ENCODE measurements around the gene SAP30. TPM values are rescaled to one million over a fixed set of nuclear protein-coding genes. Genes with fewer than 3 reads are reported as not detected.
A peak's percentile ranks its signal among the peaks of the same experiment; 100 is the strongest.

Gene SAP30
- total and polyA plus RNA-seq, 9 of the 15 experiments (the other 6 are each of a cell fraction or from before 2014, with no cell fraction given): 5.9 to 51.1 (median 32.6) TPM

DNA sequence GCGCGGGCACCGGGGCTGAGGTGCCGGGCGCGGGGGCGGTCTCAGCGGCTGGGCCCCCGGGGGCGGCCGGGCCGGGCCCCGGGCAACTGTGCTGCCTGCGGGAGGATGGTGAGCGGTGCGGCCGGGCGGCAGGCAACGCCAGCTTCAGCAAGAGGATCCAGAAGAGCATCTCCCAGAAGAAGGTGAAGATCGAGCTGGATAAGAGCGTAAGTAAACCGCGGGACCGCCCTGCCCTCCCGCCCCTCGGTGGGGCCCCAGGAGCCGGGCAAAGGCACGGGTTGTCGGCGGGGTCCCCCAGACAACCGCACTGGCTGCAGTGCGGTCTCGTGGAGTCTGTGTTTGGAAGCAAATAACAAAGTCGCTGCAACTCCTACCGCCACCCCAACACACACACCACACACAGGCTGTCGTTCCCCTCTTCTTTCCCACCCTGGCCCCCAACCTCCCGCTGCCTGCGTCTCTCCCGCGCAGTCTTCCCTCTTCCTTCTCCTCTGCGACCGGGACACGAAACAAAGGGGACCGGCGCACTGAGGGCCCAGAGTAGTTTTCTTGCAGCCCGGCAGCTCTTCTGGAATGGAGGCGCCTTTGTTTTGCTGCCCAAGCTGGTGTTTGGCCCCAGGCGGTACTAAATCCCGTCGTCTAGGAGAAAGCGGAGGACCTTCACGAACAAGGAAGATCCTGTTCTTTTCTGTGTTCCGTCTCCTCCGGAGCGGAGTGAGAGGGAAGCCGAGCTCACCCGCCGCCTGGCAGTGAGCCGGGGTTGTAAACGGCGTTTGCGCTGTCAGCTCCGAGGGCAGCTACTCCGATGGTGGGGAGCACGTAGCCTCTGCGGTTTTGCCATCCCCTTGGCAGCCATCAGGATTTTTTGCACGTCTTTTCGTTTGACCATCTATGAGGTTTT is 788 bp downstream of the SAP30 start (continued):
- TF ChIP-seq, protein P1, sequence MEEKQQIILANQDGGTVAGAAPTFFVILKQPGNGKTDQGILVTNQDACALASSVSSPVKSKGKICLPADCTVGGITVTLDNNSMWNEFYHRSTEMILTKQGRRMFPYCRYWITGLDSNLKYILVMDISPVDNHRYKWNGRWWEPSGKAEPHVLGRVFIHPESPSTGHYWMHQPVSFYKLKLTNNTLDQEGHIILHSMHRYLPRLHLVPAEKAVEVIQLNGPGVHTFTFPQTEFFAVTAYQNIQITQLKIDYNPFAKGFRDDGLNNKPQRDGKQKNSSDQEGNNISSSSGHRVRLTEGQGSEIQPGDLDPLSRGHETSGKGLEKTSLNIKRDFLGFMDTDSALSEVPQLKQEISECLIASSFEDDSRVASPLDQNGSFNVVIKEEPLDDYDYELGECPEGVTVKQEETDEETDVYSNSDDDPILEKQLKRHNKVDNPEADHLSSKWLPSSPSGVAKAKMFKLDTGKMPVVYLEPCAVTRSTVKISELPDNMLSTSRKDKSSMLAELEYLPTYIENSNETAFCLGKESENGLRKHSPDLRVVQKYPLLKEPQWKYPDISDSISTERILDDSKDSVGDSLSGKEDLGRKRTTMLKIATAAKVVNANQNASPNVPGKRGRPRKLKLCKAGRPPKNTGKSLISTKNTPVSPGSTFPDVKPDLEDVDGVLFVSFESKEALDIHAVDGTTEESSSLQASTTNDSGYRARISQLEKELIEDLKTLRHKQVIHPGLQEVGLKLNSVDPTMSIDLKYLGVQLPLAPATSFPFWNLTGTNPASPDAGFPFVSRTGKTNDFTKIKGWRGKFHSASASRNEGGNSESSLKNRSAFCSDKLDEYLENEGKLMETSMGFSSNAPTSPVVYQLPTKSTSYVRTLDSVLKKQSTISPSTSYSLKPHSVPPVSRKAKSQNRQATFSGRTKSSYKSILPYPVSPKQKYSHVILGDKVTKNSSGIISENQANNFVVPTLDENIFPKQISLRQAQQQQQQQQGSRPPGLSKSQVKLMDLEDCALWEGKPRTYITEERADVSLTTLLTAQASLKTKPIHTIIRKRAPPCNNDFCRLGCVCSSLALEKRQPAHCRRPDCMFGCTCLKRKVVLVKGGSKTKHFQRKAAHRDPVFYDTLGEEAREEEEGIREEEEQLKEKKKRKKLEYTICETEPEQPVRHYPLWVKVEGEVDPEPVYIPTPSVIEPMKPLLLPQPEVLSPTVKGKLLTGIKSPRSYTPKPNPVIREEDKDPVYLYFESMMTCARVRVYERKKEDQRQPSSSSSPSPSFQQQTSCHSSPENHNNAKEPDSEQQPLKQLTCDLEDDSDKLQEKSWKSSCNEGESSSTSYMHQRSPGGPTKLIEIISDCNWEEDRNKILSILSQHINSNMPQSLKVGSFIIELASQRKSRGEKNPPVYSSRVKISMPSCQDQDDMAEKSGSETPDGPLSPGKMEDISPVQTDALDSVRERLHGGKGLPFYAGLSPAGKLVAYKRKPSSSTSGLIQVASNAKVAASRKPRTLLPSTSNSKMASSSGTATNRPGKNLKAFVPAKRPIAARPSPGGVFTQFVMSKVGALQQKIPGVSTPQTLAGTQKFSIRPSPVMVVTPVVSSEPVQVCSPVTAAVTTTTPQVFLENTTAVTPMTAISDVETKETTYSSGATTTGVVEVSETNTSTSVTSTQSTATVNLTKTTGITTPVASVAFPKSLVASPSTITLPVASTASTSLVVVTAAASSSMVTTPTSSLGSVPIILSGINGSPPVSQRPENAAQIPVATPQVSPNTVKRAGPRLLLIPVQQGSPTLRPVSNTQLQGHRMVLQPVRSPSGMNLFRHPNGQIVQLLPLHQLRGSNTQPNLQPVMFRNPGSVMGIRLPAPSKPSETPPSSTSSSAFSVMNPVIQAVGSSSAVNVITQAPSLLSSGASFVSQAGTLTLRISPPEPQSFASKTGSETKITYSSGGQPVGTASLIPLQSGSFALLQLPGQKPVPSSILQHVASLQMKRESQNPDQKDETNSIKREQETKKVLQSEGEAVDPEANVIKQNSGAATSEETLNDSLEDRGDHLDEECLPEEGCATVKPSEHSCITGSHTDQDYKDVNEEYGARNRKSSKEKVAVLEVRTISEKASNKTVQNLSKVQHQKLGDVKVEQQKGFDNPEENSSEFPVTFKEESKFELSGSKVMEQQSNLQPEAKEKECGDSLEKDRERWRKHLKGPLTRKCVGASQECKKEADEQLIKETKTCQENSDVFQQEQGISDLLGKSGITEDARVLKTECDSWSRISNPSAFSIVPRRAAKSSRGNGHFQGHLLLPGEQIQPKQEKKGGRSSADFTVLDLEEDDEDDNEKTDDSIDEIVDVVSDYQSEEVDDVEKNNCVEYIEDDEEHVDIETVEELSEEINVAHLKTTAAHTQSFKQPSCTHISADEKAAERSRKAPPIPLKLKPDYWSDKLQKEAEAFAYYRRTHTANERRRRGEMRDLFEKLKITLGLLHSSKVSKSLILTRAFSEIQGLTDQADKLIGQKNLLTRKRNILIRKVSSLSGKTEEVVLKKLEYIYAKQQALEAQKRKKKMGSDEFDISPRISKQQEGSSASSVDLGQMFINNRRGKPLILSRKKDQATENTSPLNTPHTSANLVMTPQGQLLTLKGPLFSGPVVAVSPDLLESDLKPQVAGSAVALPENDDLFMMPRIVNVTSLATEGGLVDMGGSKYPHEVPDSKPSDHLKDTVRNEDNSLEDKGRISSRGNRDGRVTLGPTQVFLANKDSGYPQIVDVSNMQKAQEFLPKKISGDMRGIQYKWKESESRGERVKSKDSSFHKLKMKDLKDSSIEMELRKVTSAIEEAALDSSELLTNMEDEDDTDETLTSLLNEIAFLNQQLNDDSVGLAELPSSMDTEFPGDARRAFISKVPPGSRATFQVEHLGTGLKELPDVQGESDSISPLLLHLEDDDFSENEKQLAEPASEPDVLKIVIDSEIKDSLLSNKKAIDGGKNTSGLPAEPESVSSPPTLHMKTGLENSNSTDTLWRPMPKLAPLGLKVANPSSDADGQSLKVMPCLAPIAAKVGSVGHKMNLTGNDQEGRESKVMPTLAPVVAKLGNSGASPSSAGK (IDR thresholded peaks at IDR 0.05): no peak
- TF ChIP-seq, protein P2, sequence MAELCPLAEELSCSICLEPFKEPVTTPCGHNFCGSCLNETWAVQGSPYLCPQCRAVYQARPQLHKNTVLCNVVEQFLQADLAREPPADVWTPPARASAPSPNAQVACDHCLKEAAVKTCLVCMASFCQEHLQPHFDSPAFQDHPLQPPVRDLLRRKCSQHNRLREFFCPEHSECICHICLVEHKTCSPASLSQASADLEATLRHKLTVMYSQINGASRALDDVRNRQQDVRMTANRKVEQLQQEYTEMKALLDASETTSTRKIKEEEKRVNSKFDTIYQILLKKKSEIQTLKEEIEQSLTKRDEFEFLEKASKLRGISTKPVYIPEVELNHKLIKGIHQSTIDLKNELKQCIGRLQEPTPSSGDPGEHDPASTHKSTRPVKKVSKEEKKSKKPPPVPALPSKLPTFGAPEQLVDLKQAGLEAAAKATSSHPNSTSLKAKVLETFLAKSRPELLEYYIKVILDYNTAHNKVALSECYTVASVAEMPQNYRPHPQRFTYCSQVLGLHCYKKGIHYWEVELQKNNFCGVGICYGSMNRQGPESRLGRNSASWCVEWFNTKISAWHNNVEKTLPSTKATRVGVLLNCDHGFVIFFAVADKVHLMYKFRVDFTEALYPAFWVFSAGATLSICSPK (IDR thresholded peaks at IDR 0.05; ENCODE audit: borderline replicate concordance): no peak
- TF ChIP-seq, protein P3, sequence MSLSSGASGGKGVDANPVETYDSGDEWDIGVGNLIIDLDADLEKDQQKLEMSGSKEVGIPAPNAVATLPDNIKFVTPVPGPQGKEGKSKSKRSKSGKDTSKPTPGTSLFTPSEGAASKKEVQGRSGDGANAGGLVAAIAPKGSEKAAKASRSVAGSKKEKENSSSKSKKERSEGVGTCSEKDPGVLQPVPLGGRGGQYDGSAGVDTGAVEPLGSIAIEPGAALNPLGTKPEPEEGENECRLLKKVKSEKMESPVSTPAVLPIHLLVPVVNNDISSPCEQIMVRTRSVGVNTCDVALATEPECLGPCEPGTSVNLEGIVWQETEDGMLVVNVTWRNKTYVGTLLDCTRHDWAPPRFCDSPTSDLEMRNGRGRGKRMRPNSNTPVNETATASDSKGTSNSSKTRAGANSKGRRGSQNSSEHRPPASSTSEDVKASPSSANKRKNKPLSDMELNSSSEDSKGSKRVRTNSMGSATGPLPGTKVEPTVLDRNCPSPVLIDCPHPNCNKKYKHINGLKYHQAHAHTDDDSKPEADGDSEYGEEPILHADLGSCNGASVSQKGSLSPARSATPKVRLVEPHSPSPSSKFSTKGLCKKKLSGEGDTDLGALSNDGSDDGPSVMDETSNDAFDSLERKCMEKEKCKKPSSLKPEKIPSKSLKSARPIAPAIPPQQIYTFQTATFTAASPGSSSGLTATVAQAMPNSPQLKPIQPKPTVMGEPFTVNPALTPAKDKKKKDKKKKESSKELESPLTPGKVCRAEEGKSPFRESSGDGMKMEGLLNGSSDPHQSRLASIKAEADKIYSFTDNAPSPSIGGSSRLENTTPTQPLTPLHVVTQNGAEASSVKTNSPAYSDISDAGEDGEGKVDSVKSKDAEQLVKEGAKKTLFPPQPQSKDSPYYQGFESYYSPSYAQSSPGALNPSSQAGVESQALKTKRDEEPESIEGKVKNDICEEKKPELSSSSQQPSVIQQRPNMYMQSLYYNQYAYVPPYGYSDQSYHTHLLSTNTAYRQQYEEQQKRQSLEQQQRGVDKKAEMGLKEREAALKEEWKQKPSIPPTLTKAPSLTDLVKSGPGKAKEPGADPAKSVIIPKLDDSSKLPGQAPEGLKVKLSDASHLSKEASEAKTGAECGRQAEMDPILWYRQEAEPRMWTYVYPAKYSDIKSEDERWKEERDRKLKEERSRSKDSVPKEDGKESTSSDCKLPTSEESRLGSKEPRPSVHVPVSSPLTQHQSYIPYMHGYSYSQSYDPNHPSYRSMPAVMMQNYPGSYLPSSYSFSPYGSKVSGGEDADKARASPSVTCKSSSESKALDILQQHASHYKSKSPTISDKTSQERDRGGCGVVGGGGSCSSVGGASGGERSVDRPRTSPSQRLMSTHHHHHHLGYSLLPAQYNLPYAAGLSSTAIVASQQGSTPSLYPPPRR (CRISPR knock-in tag; IDR thresholded peaks at IDR 0.05; ENCODE audit: borderline replicate concordance): no peak
- TF ChIP-seq HNRNPLL (IDR thresholded peaks at IDR 0.05; ENCODE audit: low read depth, low read length, poor library complexity, severe bottlenecking): peak; percentile 86
